ENCODE data around the gene KRTAP12-4. TPM values are rescaled to one million over a fixed set of nuclear protein-coding genes. Genes with fewer than 3 reads are reported as not detected.
"Not testable (repeated sequence)": the region's sequence is repeated elsewhere in the genome, so short reads cannot be mapped to it uniquely, and the experiment has no call there.

KRTAP12-4 gene
- total and polyA plus RNA-seq, 9 donors, result not detected

GRCh38 chr21:44644878-44645277 lies 9.6 kb downstream of the KRTAP12-4 start:
- 48 to 93% (median 48%) methylated on average over 2 of the region's 2 CpGs for whole genome bisulfite sequencing, 3 donors
- intact Hi-C loops (cut with DNase I), result no loop called here
- H3K9me3 ChIP-seq, result no peaks in the 10 kb centered on the region
- no peaks in the 10 kb centered on the region for H3K27me3 ChIP-seq
- H3K4me1 ChIP-seq (ENCODE audit: insufficient read depth), result no peaks in the 10 kb centered on the region
- no peak overlapping the region for H3K4me3 ChIP-seq
- no peak for DNase-seq
- no peak overlapping the region for H3K27ac ChIP-seq
- H3K36me3 ChIP-seq, result no peaks in the 10 kb centered on the region
- TF ChIP-seq CTCF (IDR thresholded peaks at IDR 0.05) (no peak), POLR2A (IDR thresholded peaks at IDR 0.05) (no peak), EP300 (IDR thresholded peaks at IDR 0.05) (no peak)

- no peaks in the 10 kb centered on the region for H3K9me3 ChIP-seq
- WGBS, 3 donors, result 46 to 81% (median 69%) methylated on average over 14 of the region's 14 CpGs
- H3K4me1 ChIP-seq (ENCODE audit: insufficient read depth), result no peaks in the 10 kb centered on the region
- no peak for DNase-seq
- no peak for TF ChIP-seq POLR2A (IDR thresholded peaks at IDR 0.05)
- no peak for TF ChIP-seq EP300 (IDR thresholded peaks at IDR 0.05)
- TF ChIP-seq CTCF (IDR thresholded peaks at IDR 0.05), result no peak
- no peak overlapping the region for H3K27ac ChIP-seq
- H3K27me3 ChIP-seq, result no peaks in the 10 kb centered on the region
- intact Hi-C loops (cut with DNase I), result no loop called here
- no peak overlapping the region for H3K4me3 ChIP-seq
- H3K36me3 ChIP-seq, result no peaks in the 10 kb centered on the region
These were observed 10.6 kb downstream of the KRTAP12-4 start for GRCh38 chr21:44643741-44644310.

- Histone ChIP-seq H3K36me3 (no peaks in the 10 kb centered on the region), H3K27ac (no peak overlapping the region), H3K9me3 (no peaks in the 10 kb centered on the region), H3K4me3 (no peak overlapping the region), H3K27me3 (no peaks in the 10 kb centered on the region), H3K4me1 (ENCODE audit: insufficient read depth) (no peaks in the 10 kb centered on the region)
- DNase-seq, result no peak
- TF ChIP-seq POLR2A (IDR thresholded peaks at IDR 0.05), result no peak
- TF ChIP-seq EP300 (IDR thresholded peaks at IDR 0.05), result no peak
- TF ChIP-seq CTCF (IDR thresholded peaks at IDR 0.05), result no peak
- whole genome bisulfite sequencing, 3 donors, result 87 to 91% (median 88%) methylated on average over 5 of the region's 5 CpGs
- intact Hi-C loops (cut with DNase I), result no loop called here
These were observed 13.7 kb downstream of the KRTAP12-4 start for GRCh38 chr21:44640761-44641160.

GRCh38 chr21:44639331-44639655 lies 15.2 kb downstream of the KRTAP12-4 start:
- no peaks in the 10 kb centered on the region for H3K9me3 ChIP-seq
- H3K27me3 ChIP-seq, result no peaks in the 10 kb centered on the region
- intact Hi-C loops (cut with DNase I), result loop anchor here in 1 of 4 donors (2.0 kb wide), 1 partner anchor 48 kb away; no protein-coding TSS in a partner anchor
- DNase-seq, result no peak
- no peaks in the 10 kb centered on the region for H3K4me1 ChIP-seq (ENCODE audit: insufficient read depth)
- WGBS, 3 donors, result 74 to 81% (median 80%) methylated on average over 12 of the region's 12 CpGs
- H3K4me3 ChIP-seq, result no peak overlapping the region
- no peak overlapping the region for H3K27ac ChIP-seq
- TF ChIP-seq EP300 (IDR thresholded peaks at IDR 0.05) (no peak), CTCF (IDR thresholded peaks at IDR 0.05) (no peak)
- no peaks in the 10 kb centered on the region for H3K36me3 ChIP-seq

- DNase-seq; H3K36me3 ChIP-seq; H3K9me3 ChIP-seq; H3K27ac ChIP-seq; H3K4me1 ChIP-seq (ENCODE audit: insufficient read depth); H3K4me3 ChIP-seq; H3K27me3 ChIP-seq: not testable (repeated sequence)
- WGBS, 3 donors, result 71 to 91% (median 77%) methylated on average over 16 to 21 of the region's 21 CpGs
- intact Hi-C loops (cut with DNase I), result loop anchor here in 1 of 4 donors (2.0 kb wide), 1 partner anchor 48 kb away; no protein-coding TSS in a partner anchor
These were observed 15.7 kb downstream of the KRTAP12-4 start for GRCh38 chr21:44638506-44639330.

GRCh38 chr21:44637851-44638348 lies 16.6 kb downstream of the KRTAP12-4 start:
- not testable (repeated sequence) for H3K27ac ChIP-seq

More at GRCh38 chr21:44637851-44638348, 16.6 kb downstream of the KRTAP12-4 start:
- not testable (repeated sequence) for DNase-seq; H3K27me3 ChIP-seq; H3K4me1 ChIP-seq (ENCODE audit: insufficient read depth); H3K9me3 ChIP-seq; H3K4me3 ChIP-seq; H3K36me3 ChIP-seq
- intact Hi-C loops (cut with DNase I), result loop anchor here in 1 of 4 donors (2.0 kb wide), 1 partner anchor 47 kb away; no protein-coding TSS in a partner anchor
- WGBS, 3 donors, result 31 to 65% (median 34%) methylated on average over 8 to 12 of the region's 12 CpGs
